ENCODE measurements around the gene INPP5E. TPM values are rescaled to one million over a fixed set of nuclear protein-coding genes. Genes with fewer than 3 reads are reported as not detected.

INPP5E gene
- total and polyA plus RNA-seq, 11 donors = 6.4 to 11.7 (median 9.3) TPM

GRCh38 chr9:136401173-136401922, 38.3 kb downstream of the INPP5E start:
- no peak overlapping the region for H3K27ac ChIP-seq
- ATAC-seq = no peak
- intact Hi-C loops (cut with DNase I) = loop anchor here in 6 of 10 donors (2.0 to 10.0 kb wide), 5 partner anchors 36 to 89 kb away; partner anchors contain the start of gene INPP5E (in 1 of the 6)
- 88 to 94% (median 90%) methylated on average over 16 to 18 of the region's 18 CpGs for WGBS, 4 donors
- TF ChIP-seq, protein P1, sequence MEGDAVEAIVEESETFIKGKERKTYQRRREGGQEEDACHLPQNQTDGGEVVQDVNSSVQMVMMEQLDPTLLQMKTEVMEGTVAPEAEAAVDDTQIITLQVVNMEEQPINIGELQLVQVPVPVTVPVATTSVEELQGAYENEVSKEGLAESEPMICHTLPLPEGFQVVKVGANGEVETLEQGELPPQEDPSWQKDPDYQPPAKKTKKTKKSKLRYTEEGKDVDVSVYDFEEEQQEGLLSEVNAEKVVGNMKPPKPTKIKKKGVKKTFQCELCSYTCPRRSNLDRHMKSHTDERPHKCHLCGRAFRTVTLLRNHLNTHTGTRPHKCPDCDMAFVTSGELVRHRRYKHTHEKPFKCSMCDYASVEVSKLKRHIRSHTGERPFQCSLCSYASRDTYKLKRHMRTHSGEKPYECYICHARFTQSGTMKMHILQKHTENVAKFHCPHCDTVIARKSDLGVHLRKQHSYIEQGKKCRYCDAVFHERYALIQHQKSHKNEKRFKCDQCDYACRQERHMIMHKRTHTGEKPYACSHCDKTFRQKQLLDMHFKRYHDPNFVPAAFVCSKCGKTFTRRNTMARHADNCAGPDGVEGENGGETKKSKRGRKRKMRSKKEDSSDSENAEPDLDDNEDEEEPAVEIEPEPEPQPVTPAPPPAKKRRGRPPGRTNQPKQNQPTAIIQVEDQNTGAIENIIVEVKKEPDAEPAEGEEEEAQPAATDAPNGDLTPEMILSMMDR (IDR thresholded peaks at IDR 0.05) = no peak
- no peak for TF ChIP-seq POLR2A (IDR thresholded peaks at IDR 0.05)
- no peak overlapping the region for H3K4me3 ChIP-seq
- peaks cover 0 to 38% (median 17%) of the 10 kb centered on the region in 12 donors for H3K4me1 ChIP-seq
- H3K36me3 ChIP-seq = peaks cover 0 to 62% (median 48%) of the 10 kb centered on the region in 9 donors
- H3K9me3 ChIP-seq = no peaks in the 10 kb centered on the region
- no peaks in the 10 kb centered on the region for H3K27me3 ChIP-seq
- no peak for DNase-seq

GRCh38 chr9:136400038-136400834, 39.4 kb downstream of the INPP5E start, which contains the start of gene SNAPC4:
Gene SNAPC4 (minus strand): TSS chr9:136400170. CDS start chr9:136398428, 1,742 bp downstream.
- Histone ChIP-seq H3K27me3 (no peaks in the 10 kb centered on the region), H3K4me1 (peaks cover 0 to 37% (median 17%) of the 10 kb centered on the region in 12 donors), H3K4me3 (peak within 1 kb of the TSS; percentile 80 to 100 (median 94)), H3K36me3 (peaks cover 0 to 62% (median 48%) of the 10 kb centered on the region in 9 donors), H3K27ac (peak within 1 kb of the TSS in 9 of 12 donors; percentile 2 to 75 (median 63)), H3K9me3 (no peaks in the 10 kb centered on the region)
- intact Hi-C loops (cut with DNase I) = loop anchor here in 7 of 10 donors (1.0 to 10.0 kb wide), 7 partner anchors 35 to 88 kb away; partner anchors contain the start of gene INPP5E (in 1 of the 7)
- DNase-seq (peak; percentile 87 to 95 (median 88)), ATAC-seq (peak; percentile 75 to 94 (median 92))
- WGBS, 4 donors = 6 to 14% (median 9%) methylated on average over 23 to 71 of the region's 71 CpGs
- TF ChIP-seq, protein P1 (IDR thresholded peaks at IDR 0.05) = peak; percentile 78 to 99 (median 98)
- TF ChIP-seq POLR2A (IDR thresholded peaks at IDR 0.05) = peak in 1 of 2 donors; percentile 70

- H3K4me3 ChIP-seq = peak overlapping the region; percentile 80 to 100 (median 94)
- 1 to 5% (median 1%) methylated on average over 23 to 67 of the region's 67 CpGs for WGBS, 4 donors
- TF ChIP-seq, protein P1 (IDR thresholded peaks at IDR 0.05) = no peak
- no peak for TF ChIP-seq POLR2A (IDR thresholded peaks at IDR 0.05)
- peaks cover 0 to 62% (median 48%) of the 10 kb centered on the region in 9 donors for H3K36me3 ChIP-seq
- H3K27ac ChIP-seq = peak overlapping the region in 8 of 12 donors; percentile 33 to 75 (median 67)
- peaks cover 0 to 29% (median 17%) of the 10 kb centered on the region in 12 donors for H3K4me1 ChIP-seq
- intact Hi-C loops (cut with DNase I) = loop anchor here in 8 of 10 donors (1.0 to 10.0 kb wide), 8 partner anchors 35 to 87 kb away; partner anchors contain the start of gene INPP5E (in 1 of the 8)
- no peaks in the 10 kb centered on the region for H3K27me3 ChIP-seq
- no peaks in the 10 kb centered on the region for H3K9me3 ChIP-seq
- ATAC-seq (peak in 2 of 4 donors; percentile 3 to 12), DNase-seq (no peak)
These were observed 40.2 kb downstream of the INPP5E start for GRCh38 chr9:136399176-136400037.

All from heart left ventricle (tissue), 16 donors.